Keratinocyte (primary cell): ENCODE measurements around the gene GGA1. TPM values are rescaled to one million over a fixed set of nuclear protein-coding genes. Genes with fewer than 3 reads are reported as not detected.
A peak's percentile ranks its signal among the peaks of the same experiment; 100 is the strongest.

Source experiments
- DNase-seq: peaks from one replicate; pipeline ENCODE4 v3.0.0-alpha.2; 2011; ENCODE audit warnings: low read depth, missing footprints, low spot score
- FAIRE-seq: peaks from 2 replicates; lab custom pipeline; 2011; peaks lifted over from hg19 to GRCh38; lab: Jason Lieb, UNC
- H2AFZ ChIP-seq: 2 replicates; pipeline ENCODE4 v1.6.0; 2012; ENCODE audit warnings: low read length, control low read depth, inconsistent platforms; ENCODE audit not compliant: control insufficient read depth
- H3K27ac ChIP-seq: 2 replicates; pipeline ENCODE4 v1.5.1; 2011; ENCODE audit warnings: low read length; ENCODE audit not compliant: control insufficient read depth, insufficient read depth
- H3K27me3 ChIP-seq: 3 replicates; pipeline ENCODE4 v1.6.0; 2011; ENCODE audit warnings: low read length; ENCODE audit not compliant: control insufficient read depth, insufficient read depth; ENCODE audit errors: extremely low read depth
- H3K36me3 ChIP-seq, 2 experiments: 2 replicates in 1 of 2; 3 replicates in 1 of 2; pipeline ENCODE4 v1.5.1; 2011; ENCODE audit warnings: low read length in 2 of 2, mild to moderate bottlenecking in 1 of 2; ENCODE audit not compliant: control insufficient read depth in 2 of 2, insufficient read depth in 2 of 2; ENCODE audit errors: extremely low read depth in 1 of 2
- H3K4me1 ChIP-seq: 3 replicates; pipeline ENCODE4 v1.5.1; 2011; ENCODE audit warnings: low read length; ENCODE audit not compliant: control insufficient read depth, insufficient read depth; ENCODE audit errors: extremely low read depth
- H3K4me2 ChIP-seq: 3 replicates; pipeline ENCODE4 v1.6.0; 2011; ENCODE audit warnings: low read depth, low read length; ENCODE audit not compliant: control insufficient read depth, insufficient read depth; ENCODE audit errors: extremely low read depth
- H3K4me3 ChIP-seq, 3 experiments: fragments of 200-600 bp in 1 of 3; sonication (generic) in 1 of 3; 2 replicates in 2 of 3; 3 replicates in 1 of 3; pipeline ENCODE4 v1.5.1; 2011 to 2016; ENCODE audit warnings: low read length in 3 of 3, mild to moderate bottlenecking in 3 of 3, control low read depth in 2 of 3, inconsistent platforms in 1 of 3, low read depth in 1 of 3, mixed read lengths in 1 of 3, mixed run types in 1 of 3, moderate library complexity in 1 of 3; ENCODE audit not compliant: control insufficient read depth in 2 of 3, insufficient read depth in 2 of 3; ENCODE audit errors: extremely low read depth in 1 of 3
- H3K79me2 ChIP-seq: 2 replicates; pipeline ENCODE4 v1.6.0; 2012; ENCODE audit warnings: low read length; ENCODE audit not compliant: control insufficient read depth, insufficient read depth
- H3K9ac ChIP-seq: 3 replicates; pipeline ENCODE4 v1.6.0; 2011; ENCODE audit warnings: low read length; ENCODE audit not compliant: control insufficient read depth, insufficient read depth; ENCODE audit errors: extremely low read depth
- H3K9me1 ChIP-seq: 3 replicates; pipeline ENCODE4 v1.6.0; 2011; ENCODE audit warnings: low read length; ENCODE audit not compliant: control insufficient read depth, insufficient read depth; ENCODE audit errors: extremely low read depth
- H3K9me3 ChIP-seq: 2 replicates; pipeline ENCODE4 v1.5.1; 2012; ENCODE audit warnings: low read depth, low read length; ENCODE audit not compliant: control insufficient read depth
- H4K20me1 ChIP-seq: 3 replicates; pipeline ENCODE4 v1.6.0; 2011; ENCODE audit warnings: low read length; ENCODE audit not compliant: control insufficient read depth, insufficient read depth; ENCODE audit errors: extremely low read depth
- EZH2 ChIP-seq: IDR thresholded peaks from one replicate; pipeline ENCODE4 v1.6.1; 2012; ENCODE audit warnings: inconsistent platforms, mild to moderate bottlenecking, low read length, moderate library complexity
- dilution Hi-C: fragments of 300-500 bp; cut with MboI; formaldehyde crosslinking; loops from one replicate; pipeline ENCODE4 v1.7.0; 2020; ENCODE audit warnings: low sequenced_read_pairs; ENCODE audit not compliant: extremely low pct_ligation_motif_present
- polyA plus RNA-seq, 5 experiments: library from polyadenylated mRNA; depleted of rRNA in 3 of 5; stranded (reverse) in 3 of 5; stranded (forward) in 1 of 5; unstranded in 1 of 5; fragments of >200 nt; gene quantifications; 1 replicate in 1 of 5; 2 replicates in 3 of 5; 3 replicates in 1 of 5; pipeline versions ENCODE4 v1.2.1 to v1.2.3, GENCODE V29; 2011 to 2012; ENCODE audit warnings: missing spikeins in 2 of 5, low read depth in 1 of 5, low replicate concordance in 1 of 5
- TF ChIP-seq, protein P1 (sequence below), 3 experiments: IDR thresholded peaks in 1 of 3; conservative IDR thresholded peaks in 1 of 3; optimal IDR thresholded peaks in 1 of 3; 2 replicates in 2 of 3; 3 replicates in 1 of 3; pipeline versions ENCODE3 to v1.5.1; 2011; ENCODE audit warnings: low read length in 3 of 3, mild to moderate bottlenecking in 3 of 3, moderate library complexity in 2 of 3, control low read depth in 1 of 3, inconsistent platforms in 1 of 3; ENCODE audit not compliant: insufficient read depth in 2 of 3; ENCODE audit errors: extremely low read depth in 1 of 3

Gene GGA1
- polyA plus RNA-seq, 1 donor (not counting 4 experiments of a cell fraction or from before 2014, with no cell fraction given) = 29.2 TPM

DNA sequence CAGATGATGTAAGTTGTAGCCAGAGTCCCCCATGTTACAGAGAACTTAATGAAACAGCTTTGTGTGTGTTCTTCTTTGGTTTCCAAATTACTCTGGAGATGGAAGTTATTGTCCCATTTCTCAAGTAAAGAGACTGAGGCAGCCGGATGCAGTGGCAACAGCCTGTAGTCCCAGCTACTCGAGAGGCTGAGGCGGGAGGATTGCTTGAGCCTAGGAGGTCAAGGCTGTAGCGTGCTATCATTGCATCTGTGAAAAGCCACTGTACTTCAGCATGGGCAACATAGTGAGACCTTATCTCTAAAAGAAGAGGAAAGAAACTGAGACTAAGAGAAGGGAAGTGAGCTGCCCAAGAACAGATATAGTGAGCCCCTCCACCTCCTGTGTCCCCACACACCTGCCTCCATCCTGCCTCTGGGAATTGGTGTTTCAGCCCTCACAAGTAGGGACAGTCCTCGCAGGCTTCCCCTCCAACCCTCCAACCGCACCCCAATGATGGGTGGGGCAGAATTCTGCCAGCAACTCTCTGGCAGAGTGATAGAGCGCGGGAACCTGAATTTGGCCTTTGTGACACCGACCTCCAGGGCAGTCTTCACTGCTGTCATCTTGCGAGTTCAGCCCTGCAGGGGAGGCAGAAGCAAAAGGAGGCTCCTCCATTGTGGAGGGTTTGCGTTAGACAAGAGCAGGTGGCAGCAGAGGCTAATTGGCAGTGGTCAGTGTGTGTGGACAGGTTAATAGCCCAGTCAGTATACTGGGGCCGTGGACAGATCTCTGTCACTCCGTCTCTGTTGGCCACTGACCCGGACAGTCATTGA lies 51.5 kb downstream of the GGA1 start:
- DNase-seq = no peak
- H3K27me3 ChIP-seq = no peaks in the 10 kb centered on the region
- no peak overlapping the region for H2AFZ ChIP-seq
- H3K4me1 ChIP-seq = peaks cover 20% of the 10 kb centered on the region
- no peaks in the 10 kb centered on the region for H3K36me3 ChIP-seq
- H3K9me3 ChIP-seq = no peaks in the 10 kb centered on the region
- H3K4me2 ChIP-seq = peak overlapping the region; percentile 98
- dilution Hi-C loops = no loop called here
- peaks cover 23% of the 10 kb centered on the region for H3K79me2 ChIP-seq
- peak overlapping the region; percentile 50 for H3K9ac ChIP-seq
- no peak overlapping the region for H3K27ac ChIP-seq
- TF ChIP-seq EZH2 = no peak
- TF ChIP-seq, protein P1, sequence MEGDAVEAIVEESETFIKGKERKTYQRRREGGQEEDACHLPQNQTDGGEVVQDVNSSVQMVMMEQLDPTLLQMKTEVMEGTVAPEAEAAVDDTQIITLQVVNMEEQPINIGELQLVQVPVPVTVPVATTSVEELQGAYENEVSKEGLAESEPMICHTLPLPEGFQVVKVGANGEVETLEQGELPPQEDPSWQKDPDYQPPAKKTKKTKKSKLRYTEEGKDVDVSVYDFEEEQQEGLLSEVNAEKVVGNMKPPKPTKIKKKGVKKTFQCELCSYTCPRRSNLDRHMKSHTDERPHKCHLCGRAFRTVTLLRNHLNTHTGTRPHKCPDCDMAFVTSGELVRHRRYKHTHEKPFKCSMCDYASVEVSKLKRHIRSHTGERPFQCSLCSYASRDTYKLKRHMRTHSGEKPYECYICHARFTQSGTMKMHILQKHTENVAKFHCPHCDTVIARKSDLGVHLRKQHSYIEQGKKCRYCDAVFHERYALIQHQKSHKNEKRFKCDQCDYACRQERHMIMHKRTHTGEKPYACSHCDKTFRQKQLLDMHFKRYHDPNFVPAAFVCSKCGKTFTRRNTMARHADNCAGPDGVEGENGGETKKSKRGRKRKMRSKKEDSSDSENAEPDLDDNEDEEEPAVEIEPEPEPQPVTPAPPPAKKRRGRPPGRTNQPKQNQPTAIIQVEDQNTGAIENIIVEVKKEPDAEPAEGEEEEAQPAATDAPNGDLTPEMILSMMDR (optimal IDR thresholded peaks at IDR 0.05 in 1 of 3, IDR thresholded peaks at IDR 0.05 in 1 of 3, conservative IDR thresholded peaks at IDR 0.05 in 1 of 3; ENCODE audit: extremely low read depth in 1 of 3, insufficient read depth in 2 of 3, low read length in 3 of 3) = no peak
- peaks cover 3% of the 10 kb centered on the region for H4K20me1 ChIP-seq
- FAIRE-seq = peak; percentile 41
- no peaks in the 10 kb centered on the region for H3K9me1 ChIP-seq
- peak overlapping the region in 2 of 3 experiments; percentile 65 to 77 for H3K4me3 ChIP-seq

DNA sequence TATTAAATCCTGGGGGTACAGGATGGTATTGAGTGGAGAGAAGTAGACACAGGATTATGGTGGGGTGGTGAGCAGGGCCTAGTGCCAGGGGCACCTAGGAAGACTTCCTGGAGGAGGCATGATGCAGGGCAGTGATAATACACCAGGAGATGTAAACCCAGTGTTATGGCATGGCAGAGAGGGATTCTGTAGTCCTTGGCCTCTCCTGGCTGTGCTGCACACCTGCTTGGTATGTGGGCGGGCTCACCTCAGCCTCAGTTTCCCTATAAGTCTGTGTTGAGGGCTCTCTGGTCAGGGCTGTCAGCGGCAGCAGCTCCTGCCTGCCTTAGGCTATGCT lies 52.0 kb downstream of the GGA1 start:
- H3K9me1 ChIP-seq = no peaks in the 10 kb centered on the region
- H3K9ac ChIP-seq = no peak overlapping the region
- no peak for TF ChIP-seq EZH2
- TF ChIP-seq, protein P1 (optimal IDR thresholded peaks at IDR 0.05 in 1 of 3, IDR thresholded peaks at IDR 0.05 in 1 of 3, conservative IDR thresholded peaks at IDR 0.05 in 1 of 3; ENCODE audit: extremely low read depth in 1 of 3, insufficient read depth in 2 of 3, low read length in 3 of 3) = no peak
- H3K9me3 ChIP-seq = no peaks in the 10 kb centered on the region
- no peaks in the 10 kb centered on the region for H3K27me3 ChIP-seq
- no peak overlapping the region for H2AFZ ChIP-seq
- peaks cover 1% of the 10 kb centered on the region in 2 experiments for H3K36me3 ChIP-seq
- H3K4me1 ChIP-seq = peaks cover 20% of the 10 kb centered on the region
- FAIRE-seq (no peak), DNase-seq (no peak)
- no peak overlapping the region for H3K27ac ChIP-seq
- no peak overlapping the region for H3K4me3 ChIP-seq
- H3K4me2 ChIP-seq = no peak overlapping the region
- H4K20me1 ChIP-seq = peaks cover 3% of the 10 kb centered on the region
- dilution Hi-C loops = no loop called here
- peaks cover 23% of the 10 kb centered on the region for H3K79me2 ChIP-seq
